HG03460 (cell line): ENCODE data around the gene ACP7.
"Not testable (repeated sequence)": the region's sequence is repeated elsewhere in the genome, so short reads cannot be mapped to it uniquely, and the experiment has no call there.

ENCODE experiments used
- ATAC-seq: cut with Tn5 transposase; IDR thresholded peaks from one replicate; pipeline ENCODE4 v1.9.1; 2021; ENCODE audit not compliant: unreplicated experiment

The ACP7 gene

GRCh38 chr19:39083983-39084731, at the start of gene ACP7:
ACP7 (plus strand) TSS chr19:39084368; CDS start chr19:39085270, 902 bp downstream.
- no peak for ATAC-seq

- no peak for ATAC-seq
These were observed 47.6 kb upstream of the ACP7 start for GRCh38 chr19:39036581-39036980.

GRCh38 chr19:39037194-39037593, 47.0 kb upstream of the ACP7 start:
- no peak for ATAC-seq

GRCh38 chr19:39038098-39038497, 46.1 kb upstream of the ACP7 start:
- no peak for ATAC-seq

GRCh38 chr19:39045506-39045905, 38.7 kb upstream of the ACP7 start:
- ATAC-seq: no peak

- no peak for ATAC-seq
These were observed 37.9 kb upstream of the ACP7 start for GRCh38 chr19:39046037-39046821.

- no peak for ATAC-seq
These were observed 37.1 kb upstream of the ACP7 start for GRCh38 chr19:39047073-39047472.

GRCh38 chr19:39052243-39052746, 31.9 kb upstream of the ACP7 start:
- no peak for ATAC-seq

- no peak for ATAC-seq
These were observed 31.3 kb upstream of the ACP7 start for GRCh38 chr19:39052846-39053245.

- no peak for ATAC-seq
These were observed 30.7 kb upstream of the ACP7 start for GRCh38 chr19:39053276-39054090.

GRCh38 chr19:39054091-39054470, 30.1 kb upstream of the ACP7 start:
- no peak for ATAC-seq

- ATAC-seq: no peak
These were observed 26.6 kb upstream of the ACP7 start for GRCh38 chr19:39057615-39058014.

GRCh38 chr19:39059302-39059701, 24.9 kb upstream of the ACP7 start:
- ATAC-seq: no peak

- ATAC-seq: no peak
These were observed 24.0 kb upstream of the ACP7 start for GRCh38 chr19:39060171-39060570.

- no peak for ATAC-seq
These were observed 19.8 kb upstream of the ACP7 start for GRCh38 chr19:39064405-39064804.

GRCh38 chr19:39065928-39066327, 18.2 kb upstream of the ACP7 start:
- ATAC-seq: no peak

- ATAC-seq: no peak
These were observed 17.1 kb upstream of the ACP7 start for GRCh38 chr19:39067104-39067503.

GRCh38 chr19:39068259-39068658, 15.9 kb upstream of the ACP7 start:
- not testable (repeated sequence) for ATAC-seq

- no peak for ATAC-seq
These were observed 13.3 kb upstream of the ACP7 start for GRCh38 chr19:39070888-39071287.

GRCh38 chr19:39074205-39074692, 9.9 kb upstream of the ACP7 start:
- ATAC-seq: no peak

- no peak for ATAC-seq
These were observed 9.2 kb upstream of the ACP7 start for GRCh38 chr19:39074942-39075341.
